HCT116 (cell line): ENCODE data around the gene RPS6KA2. TPM values are rescaled to one million over a fixed set of nuclear protein-coding genes. Genes with fewer than 3 reads are reported as not detected.

ENCODE experiments used
- ATAC-seq: fragments of 200-7000 bp; cut with Tn5 transposase; 2 replicates; pipeline ENCODE4 v1.9.1; 2020; ENCODE audit warnings: mild to moderate bottlenecking, moderate library complexity
- BruUV-seq: library from RNA; stranded (reverse); fragments of 400-500 nt; replicated peaks from 2 replicates; lab custom pipeline; 2021; lab: Mats Ljungman, UMichigan
- CTCF ChIA-PET: fragments of 300-600 bp; sonication (Branson Sonifier 250); formaldehyde crosslinking; loops from one replicate; lab custom pipeline; 2021; ENCODE audit warnings: antibody characterized with exemption; lab: Charles Lee
- POLR2A ChIA-PET: fragments of 300-600, 350-600 bp; sonication (Branson Sonifier 250); formaldehyde crosslinking; loops from one replicate; lab custom pipeline; 2021; ENCODE audit warnings: antibody characterized with exemption; lab: Charles Lee
- RAD21 ChIA-PET, 2 experiments: fragments of 300-600 bp; sonication (Branson Sonifier 250); formaldehyde crosslinking; loops; one replicate each; lab custom pipeline; 2023; ENCODE audit warnings: low total read pairs in 2 of 2; ENCODE audit not compliant: uncharacterized antibody in 2 of 2, unreplicated experiment in 2 of 2, low non-redundant PET in 1 of 2; lab: Charles Lee
- DNase-seq: peaks from one replicate; pipeline ENCODE4 v3.0.0-alpha.2; 2010; ENCODE audit warnings: low read depth, low spot score
- H2AFZ ChIP-seq: fragments of 200-600 bp; shearing (Covaris generic), sonication (generic); 2 replicates; pipeline ENCODE4 v1.6.1; 2017; ENCODE audit warnings: low read depth, mixed run types, mixed read lengths, antibody characterized with exemption, low read length; ENCODE audit not compliant: poor library complexity, severe bottlenecking
- H3K27ac ChIP-seq: 2 replicates; pipeline ENCODE4 v1.5.1; 2012; ENCODE audit warnings: low read depth, low read length
- H3K27me3 ChIP-seq: fragments of 200-600 bp; sonication (generic); 2 replicates; pipeline ENCODE4 v1.6.1; 2016; ENCODE audit warnings: mixed run types, low read length, mixed read lengths; ENCODE audit not compliant: insufficient read depth
- H3K36me3 ChIP-seq, 2 experiments: fragments of 200-500 bp in 1 of 2; fragments of 200-600 bp in 1 of 2; sonication (Bioruptor generic) in 1 of 2; sonication (generic) in 1 of 2; 2 replicates each; pipeline versions ENCODE4 v1.5.1 to v1.6.1; 2014 to 2016; ENCODE audit warnings: low read length in 2 of 2, inconsistent platforms in 1 of 2, mixed read lengths in 1 of 2, mixed run types in 1 of 2; ENCODE audit not compliant: insufficient read depth in 2 of 2, control insufficient read depth in 1 of 2
- H3K4me1 ChIP-seq, 2 experiments: fragments of 200-600 bp in 1 of 2; sonication (generic) in 1 of 2; 2 replicates each; pipeline versions ENCODE4 v1.5.1 to v1.6.1; 2012 to 2017; ENCODE audit warnings: low read length in 2 of 2, inconsistent platforms in 1 of 2, mild to moderate bottlenecking in 1 of 2, mixed read lengths in 1 of 2, mixed run types in 1 of 2, moderate library complexity in 1 of 2; ENCODE audit not compliant: insufficient read depth in 2 of 2, control insufficient read depth in 1 of 2
- H3K4me2 ChIP-seq: fragments of 200-600 bp; sonication (generic); 2 replicates; pipeline ENCODE4 v1.6.1; 2017; ENCODE audit warnings: mixed run types, low read length, mixed read lengths
- H3K4me3 ChIP-seq, 2 experiments: fragments of 200-600 bp in 1 of 2; sonication (generic) in 1 of 2; replicated peaks in 1 of 2; 2 replicates each; pipeline ENCODE4 v1.5.1; 2011 to 2016; ENCODE audit warnings: low read length in 2 of 2, control low read depth in 1 of 2, low read depth in 1 of 2, mild to moderate bottlenecking in 1 of 2, mixed read lengths in 1 of 2, mixed run types in 1 of 2
- H3K79me2 ChIP-seq: fragments of 200-600 bp; sonication (generic); 2 replicates; pipeline ENCODE4 v1.6.1; 2017; ENCODE audit warnings: mild to moderate bottlenecking, mixed run types, low read length, moderate library complexity, mixed read lengths; ENCODE audit not compliant: insufficient read depth
- H3K9ac ChIP-seq: fragments of 200-600 bp; sonication (generic); 2 replicates; pipeline ENCODE4 v1.6.1; 2016; ENCODE audit warnings: low read length, mixed read lengths
- H3K9me2 ChIP-seq: fragments of 200-600 bp; sonication (generic), shearing (Covaris generic); 2 replicates; pipeline ENCODE4 v1.6.1; 2017; ENCODE audit warnings: mixed run types, mild to moderate bottlenecking, moderate library complexity; ENCODE audit not compliant: insufficient read depth
- H3K9me3 ChIP-seq, 2 experiments: fragments of 200-500 bp in 1 of 2; fragments of 200-600 bp in 1 of 2; sonication (Bioruptor generic) in 1 of 2; sonication (generic) in 1 of 2; 2 replicates each; pipeline ENCODE4 v1.6.1; 2014 to 2017; ENCODE audit warnings: low read length in 2 of 2, mixed read lengths in 2 of 2, inconsistent platforms in 1 of 2, low read depth in 1 of 2, mild to moderate bottlenecking in 1 of 2, mixed run types in 1 of 2, moderate library complexity in 1 of 2; ENCODE audit not compliant: control insufficient read depth in 1 of 2, insufficient read depth in 1 of 2
- H4K20me1 ChIP-seq: fragments of 200-600 bp; sonication (generic), shearing (Covaris generic); 2 replicates; pipeline ENCODE4 v1.6.1; 2017; ENCODE audit warnings: mixed run types, mild to moderate bottlenecking, moderate library complexity; ENCODE audit not compliant: insufficient read depth
- ELF1 ChIP-seq: IDR thresholded peaks from 2 replicates; pipeline ENCODE4 v1.6.1; 2012; ENCODE audit warnings: low read depth, borderline replicate concordance
- EZH2phosphoT487 ChIP-seq: fragments of 200-600 bp; IDR thresholded peaks from 2 replicates; pipeline ENCODE4 v1.6.1; 2018; ENCODE audit warnings: antibody characterized with exemption, borderline replicate concordance
- FOSL1 ChIP-seq: IDR thresholded peaks from 2 replicates; pipeline ENCODE4 v1.6.1; 2012; ENCODE audit warnings: low read depth
- POLR2A ChIP-seq: IDR thresholded peaks from 2 replicates; pipeline ENCODE4 v1.7.0; 2011; ENCODE audit warnings: borderline replicate concordance; ENCODE audit not compliant: insufficient read depth, insufficient read length; ENCODE audit errors: extremely low read depth
- POLR2AphosphoS5 ChIP-seq: IDR thresholded peaks from 2 replicates; pipeline ENCODE4 v1.6.1; 2011; ENCODE audit warnings: mild to moderate bottlenecking, low read depth, low read length, moderate library complexity
- RAD21 ChIP-seq: IDR thresholded peaks from 2 replicates; pipeline ENCODE4 v1.6.1; 2012; ENCODE audit warnings: low read depth, mild to moderate bottlenecking
- SIN3A ChIP-seq: IDR thresholded peaks from 2 replicates; pipeline ENCODE4 v1.6.1; 2012; ENCODE audit warnings: low read depth
- SP1 ChIP-seq: IDR thresholded peaks from 2 replicates; pipeline ENCODE4 v1.6.1; 2012; ENCODE audit warnings: low read depth
- ZFX ChIP-seq: fragments of 450-650 bp; IDR thresholded peaks from 2 replicates; pipeline ENCODE4 v1.6.1; 2017
- intact Hi-C: fragments of 100-400 bp; cut with micrococcal nuclease; formaldehyde crosslinking; loops from 2 replicates; pipeline ENCODE4 v1.10.0; 2022
- total RNA-seq: library from RNA; stranded (reverse); gene quantifications from one replicate; pipeline ENCODE4 v1.2.1, GENCODE V29; 2021; ENCODE audit not compliant: unreplicated experiment
- TF ChIP-seq, protein P1 (sequence below): IDR thresholded peaks from 2 replicates; pipeline ENCODE4 v1.6.1; 2011; ENCODE audit warnings: mild to moderate bottlenecking, low read length, moderate library complexity; ENCODE audit not compliant: insufficient replicate concordance; ENCODE audit errors: extremely low read depth
- TF ChIP-seq, protein P2 (sequence below): IDR thresholded peaks from 2 replicates; pipeline ENCODE4 v1.6.1; 2012
- TF ChIP-seq, protein P3 (sequence below): IDR thresholded peaks from 2 replicates; pipeline ENCODE4 v1.6.1; 2012
- TF ChIP-seq, protein P4 (sequence below), 3 experiments: fragments of 200-600 bp in 1 of 3; sonication (generic) in 1 of 3; IDR thresholded peaks in 2 of 3; conservative IDR thresholded peaks in 1 of 3; 2 replicates each; pipeline ENCODE4 v1.5.1; 2012 to 2017; ENCODE audit warnings: low read depth in 2 of 3, low read length in 2 of 3, antibody characterized with exemption in 1 of 3, borderline replicate concordance in 1 of 3, control low read depth in 1 of 3, mild to moderate bottlenecking in 1 of 3, mixed read lengths in 1 of 3, mixed run types in 1 of 3, moderate library complexity in 1 of 3; ENCODE audit not compliant: insufficient read depth in 1 of 3

Gene RPS6KA2
- total RNA-seq, 1 experiment from 2014 or later, result 8.5 TPM

DNA sequence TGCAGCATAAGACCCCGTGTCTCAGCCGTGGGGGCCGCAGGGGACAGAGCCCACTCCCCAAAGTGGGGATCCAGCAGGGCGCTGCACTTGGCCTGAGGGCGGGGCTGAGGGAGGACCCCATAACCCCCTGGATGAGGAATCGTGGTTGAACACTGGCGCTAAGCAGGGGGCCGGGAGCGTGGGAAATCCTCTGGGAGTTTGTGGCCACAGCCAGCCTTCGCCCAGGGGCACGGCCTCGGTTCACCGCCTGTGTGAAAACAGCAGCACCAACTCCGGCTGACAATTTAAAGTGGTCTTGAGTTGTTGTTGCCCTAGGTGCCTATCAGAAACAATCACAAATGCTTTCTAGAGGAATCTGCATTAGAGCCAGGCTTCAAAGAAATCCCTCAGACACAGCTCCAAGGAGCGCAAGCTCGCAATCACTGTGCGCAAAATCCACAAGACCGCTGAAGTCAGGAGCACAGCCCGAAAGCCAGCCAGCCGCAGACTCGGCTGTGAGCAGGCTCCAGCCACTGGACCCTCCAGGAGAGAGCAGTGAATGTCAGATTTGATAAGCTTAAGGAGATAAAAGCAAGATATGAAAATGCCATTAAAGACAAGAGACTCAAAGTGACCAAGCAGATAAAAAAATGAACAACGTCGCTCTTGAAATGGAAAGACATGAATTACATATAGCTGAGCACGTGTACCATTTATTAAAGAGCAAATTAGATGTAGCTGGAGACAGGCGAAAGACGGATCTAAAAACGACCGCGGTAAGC is 10.9 kb upstream of the RPS6KA2 start:
- Histone ChIP-seq H3K4me3 (no peak overlapping the region), H3K9ac (no peak overlapping the region), H3K9me2 (no peaks in the 10 kb centered on the region), H3K9me3 (no peaks in the 10 kb centered on the region), H3K4me1 (peaks cover 5 to 45% of the 10 kb centered on the region in 2 experiments; a peak in 3 of 4 replicates), H3K79me2 (no peaks in the 10 kb centered on the region), H4K20me1 (no peaks in the 10 kb centered on the region), H3K27me3 (no peaks in the 10 kb centered on the region), H3K4me2 (no peak overlapping the region), H2AFZ (no peak overlapping the region), H3K27ac (no peak overlapping the region), H3K36me3 (no peaks in the 10 kb centered on the region)
- no TSS peak for BruUV-seq
- intact Hi-C loops, result no loop called here
- ATAC-seq (no peak), DNase-seq (no peak)
- RAD21 ChIA-PET, result no interaction called here
- POLR2A ChIA-PET, result no interaction called here
- CTCF ChIA-PET, result no interaction called here
- TF ChIP-seq ZFX, result no peak
- TF ChIP-seq, protein P1, sequence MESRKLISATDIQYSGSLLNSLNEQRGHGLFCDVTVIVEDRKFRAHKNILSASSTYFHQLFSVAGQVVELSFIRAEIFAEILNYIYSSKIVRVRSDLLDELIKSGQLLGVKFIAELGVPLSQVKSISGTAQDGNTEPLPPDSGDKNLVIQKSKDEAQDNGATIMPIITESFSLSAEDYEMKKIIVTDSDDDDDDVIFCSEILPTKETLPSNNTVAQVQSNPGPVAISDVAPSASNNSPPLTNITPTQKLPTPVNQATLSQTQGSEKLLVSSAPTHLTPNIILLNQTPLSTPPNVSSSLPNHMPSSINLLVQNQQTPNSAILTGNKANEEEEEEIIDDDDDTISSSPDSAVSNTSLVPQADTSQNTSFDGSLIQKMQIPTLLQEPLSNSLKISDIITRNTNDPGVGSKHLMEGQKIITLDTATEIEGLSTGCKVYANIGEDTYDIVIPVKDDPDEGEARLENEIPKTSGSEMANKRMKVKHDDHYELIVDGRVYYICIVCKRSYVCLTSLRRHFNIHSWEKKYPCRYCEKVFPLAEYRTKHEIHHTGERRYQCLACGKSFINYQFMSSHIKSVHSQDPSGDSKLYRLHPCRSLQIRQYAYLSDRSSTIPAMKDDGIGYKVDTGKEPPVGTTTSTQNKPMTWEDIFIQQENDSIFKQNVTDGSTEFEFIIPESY, result no peak
- no peak for TF ChIP-seq RAD21
- TF ChIP-seq, protein P2, sequence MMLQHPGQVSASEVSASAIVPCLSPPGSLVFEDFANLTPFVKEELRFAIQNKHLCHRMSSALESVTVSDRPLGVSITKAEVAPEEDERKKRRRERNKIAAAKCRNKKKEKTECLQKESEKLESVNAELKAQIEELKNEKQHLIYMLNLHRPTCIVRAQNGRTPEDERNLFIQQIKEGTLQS, result no peak

DNA sequence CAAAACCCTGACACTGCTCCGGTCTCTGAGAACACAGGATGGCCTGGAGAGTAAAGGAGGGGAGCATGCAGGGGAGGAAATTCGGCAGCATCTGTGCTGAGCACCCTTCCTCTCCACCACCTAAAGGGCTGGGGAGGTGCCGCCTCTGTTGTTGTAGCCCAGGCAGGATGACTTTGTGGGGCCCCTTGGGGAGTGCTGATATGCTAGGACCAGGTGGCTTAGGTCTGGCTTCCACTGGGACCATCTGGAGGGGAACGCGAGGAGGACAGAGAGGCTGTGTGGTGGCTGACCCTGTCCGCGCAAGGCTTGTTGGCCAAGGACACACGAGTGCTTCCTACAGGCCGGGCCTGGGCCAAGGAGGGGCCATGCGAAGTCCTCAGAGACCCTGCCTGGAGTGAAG is 9.9 kb upstream of the RPS6KA2 start:
- ATAC-seq, result no peak
- Histone ChIP-seq H3K4me1 (peaks cover 5 to 45% of the 10 kb centered on the region in 2 experiments; a peak in 3 of 4 replicates), H3K4me3 (no peak overlapping the region), H3K9me3 (no peaks in the 10 kb centered on the region), H3K9ac (no peak overlapping the region), H4K20me1 (no peaks in the 10 kb centered on the region), H3K79me2 (no peaks in the 10 kb centered on the region), H3K9me2 (no peaks in the 10 kb centered on the region), H3K36me3 (no peaks in the 10 kb centered on the region), H3K27ac (no peak overlapping the region), H2AFZ (no peak overlapping the region), H3K4me2 (no peak overlapping the region), H3K27me3 (no peaks in the 10 kb centered on the region)
- no TSS peak for BruUV-seq
- TF ChIP-seq ELF1 (no peak), FOSL1 (no peak), SP1 (no peak), RAD21 (no peak), POLR2A (no peak), POLR2AphosphoS5 (no peak), ZFX (no peak), SIN3A (no peak), EZH2phosphoT487 (no peak)
- TF ChIP-seq, protein P3, sequence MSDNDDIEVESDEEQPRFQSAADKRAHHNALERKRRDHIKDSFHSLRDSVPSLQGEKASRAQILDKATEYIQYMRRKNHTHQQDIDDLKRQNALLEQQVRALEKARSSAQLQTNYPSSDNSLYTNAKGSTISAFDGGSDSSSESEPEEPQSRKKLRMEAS, result no peak
- TF ChIP-seq, protein P4, sequence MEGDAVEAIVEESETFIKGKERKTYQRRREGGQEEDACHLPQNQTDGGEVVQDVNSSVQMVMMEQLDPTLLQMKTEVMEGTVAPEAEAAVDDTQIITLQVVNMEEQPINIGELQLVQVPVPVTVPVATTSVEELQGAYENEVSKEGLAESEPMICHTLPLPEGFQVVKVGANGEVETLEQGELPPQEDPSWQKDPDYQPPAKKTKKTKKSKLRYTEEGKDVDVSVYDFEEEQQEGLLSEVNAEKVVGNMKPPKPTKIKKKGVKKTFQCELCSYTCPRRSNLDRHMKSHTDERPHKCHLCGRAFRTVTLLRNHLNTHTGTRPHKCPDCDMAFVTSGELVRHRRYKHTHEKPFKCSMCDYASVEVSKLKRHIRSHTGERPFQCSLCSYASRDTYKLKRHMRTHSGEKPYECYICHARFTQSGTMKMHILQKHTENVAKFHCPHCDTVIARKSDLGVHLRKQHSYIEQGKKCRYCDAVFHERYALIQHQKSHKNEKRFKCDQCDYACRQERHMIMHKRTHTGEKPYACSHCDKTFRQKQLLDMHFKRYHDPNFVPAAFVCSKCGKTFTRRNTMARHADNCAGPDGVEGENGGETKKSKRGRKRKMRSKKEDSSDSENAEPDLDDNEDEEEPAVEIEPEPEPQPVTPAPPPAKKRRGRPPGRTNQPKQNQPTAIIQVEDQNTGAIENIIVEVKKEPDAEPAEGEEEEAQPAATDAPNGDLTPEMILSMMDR (IDR thresholded peaks at IDR 0.05 in 2 of 3, conservative IDR thresholded peaks at IDR 0.05 in 1 of 3; ENCODE audit: borderline replicate concordance in 1 of 3, insufficient read depth in 1 of 3, low read depth in 2 of 3, low read length in 2 of 3), result no peak
- ChIA-PET RAD21 (no interaction called here), CTCF (no interaction called here), POLR2A (no interaction called here)
- intact Hi-C loops, result no loop called here
- no peak for DNase-seq
